ENCODE results near the gene SEMA7A.

- TF ChIP-seq POLR2A (IDR thresholded peaks at IDR 0.05; ENCODE audit: low read depth, low read length) (no peak), POLR2AphosphoS5 (IDR thresholded peaks at IDR 0.05; ENCODE audit: low read depth, low read length) (no peak)
These were observed 5.1 kb upstream of the SEMA7A start for GRCh38 chr15:74438721-74439316.

Measured in GM12892 (cell line).